ENCODE results near the gene LINGO1. TPM values are rescaled to one million over a fixed set of nuclear protein-coding genes. Genes with fewer than 3 reads are reported as not detected.

LINGO1 gene
- total and polyA plus RNA-seq, 2 of the 8 experiments (the other 6 are each of a cell fraction or from before 2014, with no cell fraction given) = 57.1 to 114 TPM

- Histone ChIP-seq H3K18ac (ENCODE audit: extremely low read depth, low read length) (0 out of 2 replicates have a peak overlapping the region, but pooled peaks have one; percentile 13), H3K9ac (replicated peaks in 1 of 4; ENCODE audit: extremely low read depth in 1 of 4, low read depth in 3 of 4, low read length in 3 of 4) (no peak overlapping the region), H3K79me2 (ENCODE audit: control insufficient read depth in 1 of 2, insufficient read depth in 2 of 2, low read length in 2 of 2) (no peaks in the 10 kb centered on the region), H3K56ac (replicated peaks; ENCODE audit: insufficient read length, low read depth, low read length) (no peak overlapping the region), H2BK120ac (replicated peaks; ENCODE audit: low read depth, low read length) (no peak overlapping the region), H4K91ac (replicated peaks; ENCODE audit: insufficient read length, low read length) (no peak overlapping the region), H3K23ac (ENCODE audit: insufficient read length) (no peak overlapping the region), H3K4ac (replicated peaks; ENCODE audit: insufficient read length, low read depth, low read length) (no peak overlapping the region), H4K8ac (ENCODE audit: extremely low read depth, insufficient read depth, low read length) (no peak overlapping the region), H2BK5ac (ENCODE audit: low read depth, low read length) (no peak overlapping the region), H3K23me2 (ENCODE audit: low read depth, low read length) (peaks cover 9% of the 10 kb centered on the region), H2BK20ac (ENCODE audit: low read length) (peak overlapping the region; percentile 66; the same call in 1 of the 2 replicates), H2AK5ac (ENCODE audit: low read depth, low read length) (no peak overlapping the region; the same call in 1 of the 2 replicates), H3K14ac (ENCODE audit: insufficient read length) (no peak overlapping the region), H3K4me1 (replicated peaks in 1 of 4; ENCODE audit: control insufficient read depth in 3 of 4, insufficient read depth in 4 of 4, low read length in 3 of 4) (peaks cover 10 to 26% (median 18%) of the 10 kb centered on the region in 4 experiments), H4K5ac (ENCODE audit: insufficient read length, low read depth, low read length) (no peak overlapping the region), H3K27me3 (replicated peaks in 1 of 4; ENCODE audit: control insufficient read depth in 3 of 4, extremely low read depth in 1 of 4, insufficient read depth in 3 of 4, low read length in 3 of 4) (no peaks in the 10 kb centered on the region; a peak in 2 of 7 replicates), H2BK15ac (ENCODE audit: low read length) (peak overlapping the region; percentile 97), H3K9me3 (ENCODE audit: insufficient read depth in 2 of 2, low read depth in 1 of 2, low read length in 1 of 2) (no peaks in the 10 kb centered on the region), H3K4me3 (ENCODE audit: extremely low read depth in 1 of 4, insufficient read depth in 2 of 4, low read depth in 3 of 4, low read length in 4 of 4) (no peak overlapping the region), H4K20me1 (replicated peaks in 1 of 2; ENCODE audit: control insufficient read depth in 1 of 2, insufficient read depth in 2 of 2, low read length in 2 of 2) (no peaks in the 10 kb centered on the region), H3K79me1 (ENCODE audit: low read depth, low read length) (no peaks in the 10 kb centered on the region), H2AFZ (ENCODE audit: low read length) (no peak overlapping the region), H3K36me3 (ENCODE audit: control insufficient read depth in 2 of 4, insufficient read depth in 4 of 4, low read length in 3 of 4) (no peaks in the 10 kb centered on the region), H3K4me2 (ENCODE audit: insufficient read depth in 1 of 2, low read depth in 2 of 2, low read length in 2 of 2) (no peak overlapping the region), H3K27ac (ENCODE audit: low read depth, low read length) (no peak overlapping the region), H2BK12ac (ENCODE audit: low read depth, low read length) (no peak overlapping the region)
- ChIA-PET POLR2A (ENCODE audit: partially characterized antibody) (no interaction called here), CTCF (ENCODE audit: partially characterized antibody) (interaction anchor here (0.6 to 18.0 kb wide), 7 partner anchors 8 to 1994 kb away, joined by 3 to 361 read pairs (median 70); no protein-coding TSS in a partner anchor)
- DNase-seq (ENCODE audit: low read depth in 1 of 2, low spot score in 2 of 2) (no peak), FAIRE-seq (no peak)
- TF ChIP-seq SP1 (IDR thresholded peaks at IDR 0.05; ENCODE audit: low read depth, low read length) (no peak), SIRT6 (IDR thresholded peaks at IDR 0.05; ENCODE audit: low read length) (no peak), CREB1 (IDR thresholded peaks at IDR 0.05) (no peak), RAD21 (IDR thresholded peaks at IDR 0.05 in 1 of 2, conservative IDR thresholded peaks at IDR 0.05 in 1 of 2; ENCODE audit: low read depth in 2 of 2, low read length in 2 of 2) (no peak), CEBPB (IDR thresholded peaks at IDR 0.05; ENCODE audit: low read depth, low read length) (no peak), YY1 (IDR thresholded peaks at IDR 0.05; ENCODE audit: low read depth, low read length) (no peak), KDM5A (IDR thresholded peaks at IDR 0.05; ENCODE audit: low read length) (no peak), EGR1 (IDR thresholded peaks at IDR 0.05; ENCODE audit: borderline replicate concordance, low read depth, low read length) (no peak), SP4 (IDR thresholded peaks at IDR 0.05; ENCODE audit: low read length) (no peak), BRCA1 (IDR thresholded peaks at IDR 0.05; ENCODE audit: low read depth, low read length) (no peak)
- WGBS, 2 experiments (ENCODE audit: extremely low coverage in 1 of 2, insufficient coverage in 1 of 2, insufficient read length in 1 of 2, insufficient replicate concordance in 2 of 2, low coverage in 1 of 2, low lambda C conversion rate in 2 of 2, missing lambda C conversion rate in 1 of 2) = 93% methylated on average over 10 of the region's 10 CpGs; no CpG with 5 or more reads in 1 of the 2 experiments
Measured at GRCh38 chr15:77637851-77638692, 5.4 kb upstream of the LINGO1 start.

All from H1 (cell line).